ENCODE results near the gene NRSN2.

- no peak for TF ChIP-seq CTCF (IDR thresholded peaks at IDR 0.05; ENCODE audit: extremely low read depth in 1 of 2, insufficient read depth in 1 of 2, low read depth in 1 of 2, low read length in 2 of 2)
- TF ChIP-seq MAX (IDR thresholded peaks at IDR 0.05; ENCODE audit: insufficient read depth, insufficient read length), result no peak
- TF ChIP-seq POLR2AphosphoS5 (IDR thresholded peaks at IDR 0.05; ENCODE audit: insufficient read depth, low read depth, low read length), result peak; percentile 69
These were observed 26.4 kb downstream of the NRSN2 start for GRCh38 chr20:373171-373890.
